ENCODE results near the gene USP38. TPM values are rescaled to one million over a fixed set of nuclear protein-coding genes. Genes with fewer than 3 reads are reported as not detected.
"Not testable (repeated sequence)": the region's sequence is repeated elsewhere in the genome, so short reads cannot be mapped to it uniquely, and the experiment has no call there.

Gene USP38
- total RNA-seq, 4 donors from 2014 or later = 18.8 to 24.1 (median 19.9) TPM

GRCh38 chr4:143224255-143224654 is 39.5 kb downstream of the USP38 start:
- no peak for DNase-seq (ENCODE audit: low spot score in 2 of 2)
- WGBS, 2 donors = 14 to 31% methylated on average over 1 of the region's 1 CpG
- H3K27me3 ChIP-seq = no peaks in the 10 kb centered on the region
- H3K36me3 ChIP-seq = peaks cover 0 to 13% (median 0%) of the 10 kb centered on the region in 3 donors
- H3K4me1 ChIP-seq = peaks cover 0 to 9% (median 4%) of the 10 kb centered on the region in 4 donors
- no peaks in the 10 kb centered on the region for H3K9me3 ChIP-seq
- no peak overlapping the region for H3K4me3 ChIP-seq
- H3K27ac ChIP-seq = no peak overlapping the region
- TF ChIP-seq POLR2A (IDR thresholded peaks at IDR 0.05) = no peak
- TF ChIP-seq EP300 (IDR thresholded peaks at IDR 0.05) = peak in 1 of 2 donors; percentile 43

- Histone ChIP-seq H3K27me3 (no peaks in the 10 kb centered on the region), H3K27ac (no peak overlapping the region), H3K36me3 (peaks cover 0 to 13% (median 0%) of the 10 kb centered on the region in 3 donors), H3K4me3 (no peak overlapping the region), H3K9me3 (no peaks in the 10 kb centered on the region), H3K4me1 (peaks cover 0 to 9% (median 4%) of the 10 kb centered on the region in 4 donors)
- TF ChIP-seq POLR2A (IDR thresholded peaks at IDR 0.05) (no peak), EP300 (IDR thresholded peaks at IDR 0.05) (no peak), CTCF (IDR thresholded peaks at IDR 0.05) (no peak)
- DNase-seq (ENCODE audit: low spot score in 2 of 2) = no peak
- 95 to 96% methylated on average over 6 of the region's 6 CpGs for WGBS, 2 donors
Observed at GRCh38 chr4:143225167-143225566, 40.5 kb downstream of the USP38 start.

GRCh38 chr4:143230683-143231082 is 46.0 kb downstream of the USP38 start:
- H3K27ac ChIP-seq = peak overlapping the region in 1 of 4 donors; percentile 54

GRCh38 chr4:143232277-143232676 is 47.6 kb downstream of the USP38 start:
- Histone ChIP-seq H3K27me3 (no peaks in the 10 kb centered on the region), H3K36me3 (no peaks in the 10 kb centered on the region), H3K27ac (no peak overlapping the region), H3K9me3 (no peaks in the 10 kb centered on the region), H3K4me3 (no peak overlapping the region), H3K4me1 (no peaks in the 10 kb centered on the region)
- 52 to 54% methylated on average over 2 of the region's 2 CpGs for WGBS, 2 donors
- no peak for DNase-seq (ENCODE audit: low spot score in 2 of 2)
- no peak for TF ChIP-seq POLR2A (IDR thresholded peaks at IDR 0.05)
- no peak for TF ChIP-seq EP300 (IDR thresholded peaks at IDR 0.05)
- TF ChIP-seq CTCF (IDR thresholded peaks at IDR 0.05) = no peak

More at GRCh38 chr4:143230683-143231082, 46.0 kb downstream of the USP38 start:
- H3K36me3 ChIP-seq = no peaks in the 10 kb centered on the region
- H3K4me1 ChIP-seq = no peaks in the 10 kb centered on the region
- 71% methylated on average over 3 of the region's 3 CpGs for WGBS, 2 donors
- H3K27me3 ChIP-seq = no peaks in the 10 kb centered on the region
- no peak for DNase-seq (ENCODE audit: low spot score in 2 of 2)
- H3K4me3 ChIP-seq = no peak overlapping the region
- TF ChIP-seq CTCF (IDR thresholded peaks at IDR 0.05) (no peak), POLR2A (IDR thresholded peaks at IDR 0.05) (no peak), EP300 (IDR thresholded peaks at IDR 0.05) (peak in 1 of 2 donors; percentile 45)
- H3K9me3 ChIP-seq = no peaks in the 10 kb centered on the region

- Histone ChIP-seq H3K27ac (no peak overlapping the region), H3K4me1 (no peaks in the 10 kb centered on the region), H3K9me3 (no peaks in the 10 kb centered on the region), H3K4me3 (no peak overlapping the region), H3K36me3 (no peaks in the 10 kb centered on the region), H3K27me3 (no peaks in the 10 kb centered on the region)
- DNase-seq (ENCODE audit: low spot score in 2 of 2) = no peak
- TF ChIP-seq EP300 (IDR thresholded peaks at IDR 0.05) = no peak
- no peak for TF ChIP-seq CTCF (IDR thresholded peaks at IDR 0.05)
- no peak for TF ChIP-seq POLR2A (IDR thresholded peaks at IDR 0.05)
- 75 to 86% methylated on average over 1 of the region's 1 CpG for WGBS, 2 donors
Observed at GRCh38 chr4:143234153-143234552, 49.4 kb downstream of the USP38 start.

- WGBS, 2 donors = 95 to 96% methylated on average over 11 of the region's 11 CpGs
Observed at GRCh38 chr4:143237195-143237594, 52.5 kb downstream of the USP38 start.

More at GRCh38 chr4:143237195-143237594, 52.5 kb downstream of the USP38 start:
- not testable (repeated sequence) for H3K4me3 ChIP-seq; H3K4me1 ChIP-seq; H3K36me3 ChIP-seq; DNase-seq (ENCODE audit: low spot score in 2 of 2); H3K9me3 ChIP-seq; H3K27me3 ChIP-seq; H3K27ac ChIP-seq
